IPS DF 6.9 (cell line): ENCODE results near the gene PHB1.
"Not testable (repeated sequence)": the region's sequence is repeated elsewhere in the genome, so short reads cannot be mapped to it uniquely, and the experiment has no call there.

Experiments used
- DNase-seq: peaks from one replicate; pipeline ENCODE4 v3.0.0-alpha.2; 2013; ENCODE audit warnings: low read depth, low spot score
- H3K27ac ChIP-seq: one replicate; pipeline ENCODE4 v1.5.1; 2013; ENCODE audit warnings: low read length, control low read depth
- H3K27me3 ChIP-seq: 2 replicates; pipeline ENCODE4 v1.6.1; 2013; ENCODE audit warnings: mild to moderate bottlenecking, low read length; ENCODE audit not compliant: control insufficient read depth, insufficient read depth
- H3K36me3 ChIP-seq: 2 replicates; pipeline ENCODE4 v1.6.1; 2013; ENCODE audit warnings: low read length; ENCODE audit not compliant: control insufficient read depth, insufficient read depth
- H3K4me1 ChIP-seq: 2 replicates; pipeline ENCODE4 v1.6.1; 2013; ENCODE audit warnings: low read length; ENCODE audit not compliant: control insufficient read depth, insufficient read depth
- H3K4me3 ChIP-seq: 2 replicates; pipeline ENCODE4 v1.5.1; 2013; ENCODE audit warnings: mild to moderate bottlenecking, low read length
- H3K9me3 ChIP-seq: 2 replicates; pipeline ENCODE4 v1.6.1; 2013; ENCODE audit warnings: low read length, inconsistent platforms; ENCODE audit not compliant: control insufficient read depth, insufficient read depth
- WGBS: extraction: QIAGEN DNeasy Blood & Tissue Kit; methylation state at CpG from one replicate; pipeline ENCODE4 v1.1.7; 2013; ENCODE audit warnings: mixed read lengths, missing lambda C conversion rate; ENCODE audit not compliant: insufficient read length, insufficient coverage; 5-methylcytosine and 5-hydroxymethylcytosine counted together

Gene PHB1

GRCh38 chr17:49389514-49390347 lies 25.0 kb downstream of the PHB1 start:
- not testable (repeated sequence) for H3K9me3 ChIP-seq, H3K36me3 ChIP-seq, H3K4me3 ChIP-seq, DNase-seq, H3K4me1 ChIP-seq, H3K27me3 ChIP-seq, H3K27ac ChIP-seq
- WGBS, result no CpG with 5 or more reads among the region's 12 CpGs

DNA sequence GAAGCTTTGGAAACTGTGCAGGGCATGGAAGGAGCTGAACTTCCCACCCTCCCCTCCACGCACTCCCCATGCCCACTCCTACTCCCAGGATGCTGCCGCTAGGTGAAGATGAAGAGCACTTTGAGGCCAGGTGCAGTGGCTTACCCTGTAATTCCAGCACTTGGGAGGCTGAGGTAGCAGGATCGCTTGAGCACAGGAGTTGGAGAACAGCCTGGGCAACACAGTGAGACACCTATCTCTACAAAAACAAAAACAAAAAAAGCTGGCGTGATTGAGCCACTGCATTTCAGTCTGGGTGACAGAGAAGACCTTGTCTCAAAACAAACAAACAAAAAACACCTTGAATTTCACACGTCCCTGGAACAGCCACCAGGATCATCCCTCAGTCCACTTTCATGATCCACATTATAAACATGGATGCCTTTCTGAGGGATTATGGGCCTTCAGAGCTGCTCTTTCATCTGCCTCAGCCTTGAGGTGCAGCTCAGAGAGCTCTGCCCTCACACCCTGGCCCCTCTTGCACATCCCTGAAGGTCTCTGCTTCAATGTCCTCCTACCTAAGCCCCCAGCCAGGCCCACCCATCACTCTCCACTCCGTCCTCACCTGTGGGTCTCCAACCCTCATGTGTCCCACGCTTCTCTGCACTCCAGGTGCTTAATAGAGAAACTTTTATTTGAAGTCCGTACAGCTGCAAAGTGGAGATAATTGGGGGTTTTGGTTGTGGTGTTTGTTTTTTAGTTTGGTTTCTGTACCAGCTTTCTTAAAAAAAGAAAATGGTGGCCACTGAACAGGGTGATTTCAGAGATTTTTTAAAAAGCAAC lies 25.8 kb downstream of the PHB1 start:
- no peak overlapping the region for H3K4me3 ChIP-seq
- H3K4me1 ChIP-seq, result 0 out of 2 replicates have a peak, but pooled peaks cover 1% of the 10 kb centered on the region
- no peak overlapping the region for H3K27ac ChIP-seq
- H3K9me3 ChIP-seq, result no peaks in the 10 kb centered on the region
- WGBS, result 100% methylated on average over 1 of the region's 8 CpGs
- no peaks in the 10 kb centered on the region for H3K36me3 ChIP-seq
- no peak for DNase-seq
- H3K27me3 ChIP-seq, result no peaks in the 10 kb centered on the region

DNA sequence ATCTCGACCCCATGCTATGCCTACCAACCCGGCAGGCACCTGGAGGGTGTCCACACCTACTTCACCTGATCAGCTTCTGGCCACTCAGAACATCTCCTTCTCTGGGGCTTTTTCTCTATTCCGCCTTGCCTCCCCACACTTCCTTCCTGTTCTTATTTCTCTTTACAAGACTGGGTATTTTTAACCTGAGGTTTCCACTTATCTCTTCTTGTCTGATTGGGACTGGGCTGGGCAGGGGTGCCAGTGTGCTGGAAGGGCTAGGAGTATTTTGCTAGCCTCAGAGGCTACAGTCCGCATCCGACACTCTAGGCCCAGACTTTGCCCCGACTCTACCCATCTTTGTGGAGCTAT lies 26.4 kb downstream of the PHB1 start:
- 0 out of 2 replicates have a peak, but pooled peaks cover 1% of the 10 kb centered on the region for H3K4me1 ChIP-seq
- DNase-seq, result no peak
- H3K36me3 ChIP-seq, result no peaks in the 10 kb centered on the region
- no peak overlapping the region for H3K4me3 ChIP-seq
- H3K9me3 ChIP-seq, result no peaks in the 10 kb centered on the region
- H3K27ac ChIP-seq, result no peak overlapping the region
- H3K27me3 ChIP-seq, result no peaks in the 10 kb centered on the region
- WGBS, result no CpG with 5 or more reads among the region's 6 CpGs

DNA sequence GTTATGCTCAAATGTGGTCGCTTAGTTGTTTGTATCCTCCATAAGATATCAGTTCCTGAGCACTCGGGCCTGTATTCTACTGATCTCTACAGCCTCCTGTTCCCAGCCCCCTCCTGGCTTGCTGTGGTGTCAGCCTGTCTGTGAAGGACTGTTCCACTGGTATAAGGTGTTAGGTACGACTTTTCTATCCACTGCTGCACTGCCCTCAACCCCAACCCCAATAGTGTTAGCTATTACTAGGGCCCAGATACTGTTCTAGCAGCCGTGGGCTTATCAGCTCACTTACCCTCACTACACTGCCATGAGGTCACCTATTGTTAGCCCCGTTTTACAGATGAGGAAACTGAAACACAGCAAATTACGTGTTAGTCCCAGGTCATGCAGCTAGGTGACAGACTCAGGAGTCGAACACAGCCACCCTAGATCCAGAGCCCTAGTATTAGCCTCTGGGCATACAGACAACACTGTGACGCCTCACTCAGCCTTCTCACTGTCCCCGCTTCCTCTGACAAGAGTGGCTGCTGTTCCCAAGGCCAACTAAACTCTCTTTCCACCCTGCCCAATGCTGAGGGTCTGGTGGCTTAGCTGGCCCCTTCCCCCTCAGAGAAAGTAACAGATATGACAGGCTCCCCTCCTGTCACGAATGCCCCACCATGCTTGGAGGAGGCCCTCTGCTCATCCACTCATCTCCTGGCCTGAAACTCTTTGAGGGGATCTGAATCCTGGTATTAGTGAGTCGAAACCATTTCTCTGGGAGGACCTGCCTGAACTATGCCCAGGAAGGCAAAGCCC lies 27.0 kb downstream of the PHB1 start:
- no peaks in the 10 kb centered on the region for H3K36me3 ChIP-seq
- H3K27me3 ChIP-seq, result no peaks in the 10 kb centered on the region
- H3K4me3 ChIP-seq, result no peak overlapping the region
- H3K9me3 ChIP-seq, result no peaks in the 10 kb centered on the region
- DNase-seq, result no peak
- WGBS, result no CpG with 5 or more reads among the region's 11 CpGs
- peaks cover 1% of the 10 kb centered on the region; the same call in 1 of the 2 replicates for H3K4me1 ChIP-seq
- no peak overlapping the region for H3K27ac ChIP-seq

GRCh38 chr17:49386373-49386772 lies 28.3 kb downstream of the PHB1 start:
- no CpG with 5 or more reads among the region's 10 CpGs for WGBS
- no peak for DNase-seq
- Histone ChIP-seq H3K27ac (no peak overlapping the region), H3K4me3 (no peak overlapping the region), H3K9me3 (no peaks in the 10 kb centered on the region), H3K36me3 (no peaks in the 10 kb centered on the region), H3K27me3 (no peaks in the 10 kb centered on the region), H3K4me1 (peaks cover 1% of the 10 kb centered on the region; the same call in 1 of the 2 replicates)

- no CpG with 5 or more reads among the region's 4 CpGs for WGBS
- DNase-seq, result no peak
- Histone ChIP-seq H3K4me1 (no peaks in the 10 kb centered on the region; the same call in 1 of the 2 replicates), H3K27ac (no peak overlapping the region), H3K36me3 (no peaks in the 10 kb centered on the region), H3K27me3 (no peaks in the 10 kb centered on the region), H3K4me3 (no peak overlapping the region), H3K9me3 (no peaks in the 10 kb centered on the region)
These were observed 29.7 kb downstream of the PHB1 start for GRCh38 chr17:49384951-49385350.

DNA sequence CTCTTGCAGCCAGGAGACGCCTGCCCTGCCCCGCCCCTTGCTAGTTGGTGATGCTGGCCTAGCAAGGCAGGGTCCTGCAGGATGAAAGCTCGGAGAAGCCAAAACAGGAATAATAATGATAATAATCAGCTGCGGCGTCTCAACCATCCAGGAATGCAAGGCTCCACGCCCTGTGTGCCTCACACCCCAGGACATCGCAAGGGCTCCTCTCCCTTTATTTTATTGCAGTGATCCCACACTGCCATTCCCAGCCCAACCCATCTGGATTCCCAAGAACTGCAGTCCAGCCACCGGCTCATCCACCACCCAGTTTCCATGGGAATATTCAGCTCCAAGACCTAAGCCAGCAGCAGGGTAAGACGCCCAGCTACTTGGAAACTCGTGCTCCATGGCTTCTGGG lies 31.6 kb downstream of the PHB1 start:
- Histone ChIP-seq H3K27me3 (no peaks in the 10 kb centered on the region), H3K27ac (no peak overlapping the region), H3K9me3 (no peaks in the 10 kb centered on the region), H3K4me1 (no peaks in the 10 kb centered on the region; the same call in 1 of the 2 replicates), H3K4me3 (no peak overlapping the region), H3K36me3 (no peaks in the 10 kb centered on the region)
- no peak for DNase-seq
- WGBS, result no CpG with 5 or more reads among the region's 10 CpGs

GRCh38 chr17:49382556-49382955 lies 32.1 kb downstream of the PHB1 start:
- no peak overlapping the region for H3K4me3 ChIP-seq
- H3K36me3 ChIP-seq, result no peaks in the 10 kb centered on the region
- H3K27me3 ChIP-seq, result no peaks in the 10 kb centered on the region
- H3K27ac ChIP-seq, result no peak overlapping the region
- no peak for DNase-seq
- H3K9me3 ChIP-seq, result no peaks in the 10 kb centered on the region
- H3K4me1 ChIP-seq, result no peaks in the 10 kb centered on the region; the same call in 1 of the 2 replicates
- WGBS, result no CpG with 5 or more reads among the region's 7 CpGs

DNA sequence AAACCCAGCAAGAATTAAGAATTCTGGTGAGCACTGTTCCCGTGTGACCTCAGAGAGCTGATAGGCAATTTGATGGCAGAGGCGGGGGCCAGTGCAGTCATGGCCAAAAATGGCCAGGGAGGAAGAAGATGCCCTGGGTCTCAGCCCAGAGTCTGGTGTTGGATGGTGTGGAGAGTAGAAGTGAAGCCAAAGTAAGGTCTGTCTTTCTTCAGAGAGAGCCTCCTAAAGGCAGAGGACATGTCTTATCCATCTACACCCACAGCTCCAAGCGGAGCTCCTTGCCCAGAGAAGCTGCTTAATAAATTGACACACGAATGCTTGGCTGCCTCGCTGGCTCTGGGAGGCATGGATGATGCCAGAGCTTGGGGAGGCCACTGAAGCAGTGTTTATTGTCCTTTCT lies 32.9 kb downstream of the PHB1 start:
- H3K27ac ChIP-seq, result no peak overlapping the region
- no CpG with 5 or more reads among the region's 5 CpGs for WGBS

DNA sequence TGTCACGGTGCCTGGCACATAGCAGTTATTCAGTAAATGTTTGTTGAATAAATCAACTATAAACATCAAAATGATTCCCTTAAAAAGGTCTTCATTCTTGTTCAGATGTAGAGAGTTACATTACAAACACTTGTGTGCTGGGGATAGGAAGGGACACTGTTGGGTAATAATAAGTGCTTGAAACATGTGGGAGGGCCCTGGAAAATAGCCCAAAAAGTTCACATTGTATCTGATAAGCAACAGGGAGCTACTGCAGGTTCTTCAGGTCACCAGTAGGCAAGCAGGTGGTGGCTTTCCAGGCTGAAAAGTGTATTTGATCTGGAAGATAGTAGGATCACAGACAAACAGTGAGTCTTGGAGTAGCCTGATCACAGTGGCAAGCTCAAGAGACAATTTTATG lies 33.6 kb downstream of the PHB1 start:
- no peaks in the 10 kb centered on the region for H3K36me3 ChIP-seq
- H3K4me3 ChIP-seq, result no peak overlapping the region
- DNase-seq, result no peak
- H3K27ac ChIP-seq, result no peak overlapping the region
- no CpG with 5 or more reads among the region's 1 CpG for WGBS
- H3K4me1 ChIP-seq, result peaks cover 4% of the 10 kb centered on the region
- no peaks in the 10 kb centered on the region for H3K9me3 ChIP-seq
- H3K27me3 ChIP-seq, result no peaks in the 10 kb centered on the region

More for the DNA sequence above, 32.9 kb downstream of the PHB1 start:
- no peak for DNase-seq
- Histone ChIP-seq H3K27me3 (no peaks in the 10 kb centered on the region), H3K36me3 (no peaks in the 10 kb centered on the region), H3K9me3 (no peaks in the 10 kb centered on the region), H3K4me1 (peaks cover 1% of the 10 kb centered on the region), H3K4me3 (no peak overlapping the region)
